Adipose tissue (tissue), 3 donors: Measurements from ENCODE around the gene ZPLD1. TPM values are rescaled to one million over a fixed set of nuclear protein-coding genes. Genes with fewer than 3 reads are reported as not detected.

Experiments used
- H3K27ac ChIP-seq: one replicate; pipeline ENCODE4 v1.5.1; 2013; ENCODE audit warnings: low read depth, low read length
- WGBS, 3 donors: extraction: QIAGEN DNeasy Blood & Tissue Kit; methylation state at CpG; one replicate each; pipeline ENCODE4 v1.1.7; 2013; 5-methylcytosine and 5-hydroxymethylcytosine counted together
- polyA plus RNA-seq, 3 donors: library from polyadenylated mRNA; stranded (reverse); fragments of 200-250 nt; gene quantifications; one replicate each; pipeline ENCODE4 v1.2.3, GENCODE V29; 2013
- donor health status: healthy with polysubstance abuse.
- donor health status: Bipolar disorder and iron deficiency.
- donor health status: healthy.

The ZPLD1 gene
- polyA plus RNA-seq, 3 donors, result 0.03 TPM; not detected in 2

GRCh38 chr3:102511168-102511567 lies 76.4 kb downstream of the ZPLD1 start:
- WGBS, 3 donors, result 81 to 84% (median 82%) methylated on average over 1 of the region's 1 CpG
- H3K27ac ChIP-seq, result no peak overlapping the region

DNA sequence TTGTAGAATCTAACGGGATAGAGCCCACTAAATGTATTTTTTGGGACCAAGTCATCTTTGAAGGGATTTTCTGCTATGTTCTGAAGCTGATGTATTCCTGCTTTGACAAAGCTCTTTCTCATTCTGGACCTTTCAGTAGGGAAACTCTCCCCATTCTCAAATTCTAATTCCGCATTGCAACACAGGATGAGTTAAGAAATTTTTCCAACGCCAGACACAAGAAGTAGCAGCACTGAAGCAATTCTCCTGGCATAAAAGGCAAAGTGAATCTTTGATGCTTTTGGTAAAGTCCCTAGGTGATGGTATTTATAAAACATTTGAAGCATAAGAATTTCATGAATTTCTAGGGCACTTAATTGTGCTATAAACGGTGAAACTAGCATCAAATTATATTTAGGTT lies 76.8 kb downstream of the ZPLD1 start:
- no peak overlapping the region for H3K27ac ChIP-seq
- WGBS, 3 donors, result 67 to 76% (median 70%) methylated on average over 4 of the region's 4 CpGs

DNA sequence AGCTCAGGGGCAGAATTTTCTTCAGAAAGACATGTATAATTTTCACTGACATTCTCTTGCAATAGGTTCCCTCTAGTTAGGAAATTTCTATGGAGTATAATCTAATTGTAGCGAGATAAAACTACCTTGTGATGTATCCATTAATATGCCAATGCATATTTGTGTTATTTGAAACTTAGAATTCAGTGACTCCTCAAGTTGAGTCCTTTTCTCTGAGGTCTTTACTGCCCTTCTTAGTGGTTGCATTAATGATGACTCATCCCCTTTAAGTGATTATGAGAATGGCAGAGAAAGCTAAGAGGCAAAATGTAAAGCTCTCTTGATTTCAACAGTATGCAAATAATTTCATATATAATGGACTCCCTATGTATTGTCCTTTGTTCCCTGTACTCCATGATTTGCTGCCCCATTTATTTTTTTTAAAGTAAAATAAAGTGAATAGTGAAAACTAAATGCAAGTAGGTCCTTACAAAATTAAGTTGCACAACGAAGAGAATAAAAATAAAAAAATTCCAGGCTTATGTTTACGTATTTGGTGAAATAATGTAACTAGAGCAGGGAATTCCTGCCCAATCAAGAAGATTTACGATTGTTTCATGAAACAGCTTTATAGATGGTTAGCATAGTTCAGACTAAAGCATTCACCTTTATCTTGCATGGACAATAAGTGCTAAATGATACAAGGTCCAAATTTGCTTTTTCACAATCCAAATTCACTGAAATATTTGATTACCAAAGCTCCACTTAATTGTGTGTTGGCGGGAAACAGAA lies 78.1 kb downstream of the ZPLD1 start:
- 68 to 73% (median 68%) methylated on average over 5 of the region's 5 CpGs for WGBS, 3 donors
- H3K27ac ChIP-seq, result no peak overlapping the region

- WGBS, 3 donors, result 40 to 53% (median 45%) methylated on average over 1 of the region's 1 CpG
- H3K27ac ChIP-seq, result no peak overlapping the region
Measured at GRCh38 chr3:102514241-102514640, 79.4 kb downstream of the ZPLD1 start.

DNA sequence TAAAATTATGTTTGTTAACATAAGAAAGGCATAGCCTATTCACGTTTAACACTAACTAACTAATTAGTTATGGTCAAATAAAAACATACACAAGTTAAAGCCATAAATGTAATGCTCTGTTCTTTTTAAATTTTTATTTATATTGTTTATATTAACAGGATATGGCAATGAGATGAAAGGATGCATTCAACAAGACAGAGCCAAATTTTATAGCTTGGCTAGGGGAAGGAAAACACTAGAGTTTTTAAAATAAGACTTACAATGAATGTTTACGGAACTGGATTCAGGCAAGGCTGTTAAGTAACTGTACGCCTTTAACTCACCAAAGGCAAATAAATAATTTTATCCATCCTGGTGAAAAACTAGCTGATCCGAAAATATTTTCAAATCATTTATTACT lies 86.4 kb downstream of the ZPLD1 start:
- no peak overlapping the region for H3K27ac ChIP-seq
- WGBS, 3 donors, result 59 to 78% (median 69%) methylated on average over 4 of the region's 4 CpGs

GRCh38 chr3:102525624-102526023 lies 90.8 kb downstream of the ZPLD1 start:
- H3K27ac ChIP-seq, result no peak overlapping the region

- 63 to 86% (median 84%) methylated on average over 3 of the region's 3 CpGs for WGBS, 3 donors
- no peak overlapping the region for H3K27ac ChIP-seq
Measured at GRCh38 chr3:102526865-102527264, 92.0 kb downstream of the ZPLD1 start.

- H3K27ac ChIP-seq, result no peak overlapping the region
Measured at GRCh38 chr3:102528727-102529126, 93.9 kb downstream of the ZPLD1 start.
